Right atrium auricular region (tissue), 2 donors: Measurements from ENCODE around the gene RFTN1. TPM values are rescaled to one million over a fixed set of nuclear protein-coding genes. Genes with fewer than 3 reads are reported as not detected.

ENCODE experiments used
- DNase-seq: peaks from one replicate; pipeline ENCODE4 v3.0.0-alpha.2; 2019; ENCODE audit warnings: low spot score
- H3K27ac ChIP-seq, 2 donors: fragments of 200-600 bp; sonication (generic); 1 replicate in 1 of 2; 2 replicates in 1 of 2; pipeline ENCODE4 v1.5.1; 2016 to 2019
- H3K27me3 ChIP-seq, 2 donors: fragments of 200-600 bp; sonication (generic); one replicate each; pipeline versions ENCODE4 v1.5.1 to v1.6.0; 2017 to 2019
- H3K36me3 ChIP-seq: fragments of 200-600 bp; sonication (generic); one replicate; pipeline ENCODE4 v1.5.1; 2016
- H3K4me1 ChIP-seq, 2 donors: fragments of 200-600 bp; sonication (generic); one replicate each; pipeline versions ENCODE4 v1.5.1 to v1.6.0; 2017 to 2019
- H3K4me3 ChIP-seq, 2 donors: fragments of 200-600 bp; sonication (generic); 1 replicate in 1 of 2; 2 replicates in 1 of 2; pipeline ENCODE4 v1.5.1; 2017 to 2019; ENCODE audit warnings: mild to moderate bottlenecking in 1 of 2, moderate library complexity in 1 of 2
- H3K9me3 ChIP-seq, 2 donors: fragments of 200-600 bp; sonication (generic); one replicate each; pipeline ENCODE4 v1.5.1; 2019
- CTCF ChIP-seq, 2 donors: fragments of 200-600 bp; sonication (generic); IDR thresholded peaks; one replicate each; pipeline ENCODE4 v1.5.1; 2019; ENCODE audit warnings: antibody characterized with exemption in 2 of 2
- total RNA-seq, 2 donors: library from RNA; depleted of rRNA; stranded (reverse); fragments of >200 nt; gene quantifications; one replicate each; pipeline ENCODE4 v1.1.0, GENCODE V29; 2016

RFTN1 gene
- total RNA-seq, 2 donors from 2014 or later, result 15.9 to 33.6 TPM

- Histone ChIP-seq H3K4me1 (peaks cover 0 to 42% of the 10 kb centered on the region in 2 donors), H3K27me3 (no peaks in the 10 kb centered on the region), H3K27ac (no peak overlapping the region), H3K9me3 (no peaks in the 10 kb centered on the region), H3K4me3 (no peak overlapping the region), H3K36me3 (no peaks in the 10 kb centered on the region)
- TF ChIP-seq CTCF (IDR thresholded peaks at IDR 0.05), result no peak
- no peak for DNase-seq
Observed at GRCh38 chr3:16507578-16508242, 5.8 kb downstream of the RFTN1 start.

- DNase-seq, result no peak
- no peaks in the 10 kb centered on the region for H3K27me3 ChIP-seq
- H3K36me3 ChIP-seq, result no peaks in the 10 kb centered on the region
- H3K27ac ChIP-seq, result no peak overlapping the region
- no peak overlapping the region for H3K4me3 ChIP-seq
- H3K4me1 ChIP-seq, result peaks cover 0 to 41% of the 10 kb centered on the region in 2 donors
- TF ChIP-seq CTCF (IDR thresholded peaks at IDR 0.05), result no peak
- H3K9me3 ChIP-seq, result no peaks in the 10 kb centered on the region
Observed at GRCh38 chr3:16506884-16507577, 6.5 kb downstream of the RFTN1 start.

- Histone ChIP-seq H3K9me3 (no peaks in the 10 kb centered on the region), H3K27me3 (no peaks in the 10 kb centered on the region), H3K4me3 (no peak overlapping the region), H3K36me3 (no peaks in the 10 kb centered on the region), H3K27ac (no peak overlapping the region), H3K4me1 (peaks cover 0 to 35% of the 10 kb centered on the region in 2 donors)
- no peak for TF ChIP-seq CTCF (IDR thresholded peaks at IDR 0.05)
- no peak for DNase-seq
Observed at GRCh38 chr3:16506451-16506850, 7.0 kb downstream of the RFTN1 start.

- no peak for DNase-seq
- Histone ChIP-seq H3K4me1 (peaks cover 0 to 18% of the 10 kb centered on the region in 2 donors), H3K4me3 (no peak overlapping the region), H3K9me3 (no peaks in the 10 kb centered on the region), H3K27me3 (no peaks in the 10 kb centered on the region), H3K36me3 (no peaks in the 10 kb centered on the region), H3K27ac (no peak overlapping the region)
- no peak for TF ChIP-seq CTCF (IDR thresholded peaks at IDR 0.05)
Observed at GRCh38 chr3:16504692-16505091, 8.8 kb downstream of the RFTN1 start.

- no peaks in the 10 kb centered on the region for H3K36me3 ChIP-seq
- H3K4me1 ChIP-seq, result peaks cover 0 to 13% of the 10 kb centered on the region in 2 donors
- no peak for TF ChIP-seq CTCF (IDR thresholded peaks at IDR 0.05)
- DNase-seq, result no peak
- H3K9me3 ChIP-seq, result no peaks in the 10 kb centered on the region
- H3K27ac ChIP-seq, result no peak overlapping the region
- H3K4me3 ChIP-seq, result no peak overlapping the region
- H3K27me3 ChIP-seq, result no peaks in the 10 kb centered on the region
Observed at GRCh38 chr3:16504242-16504641, 9.3 kb downstream of the RFTN1 start.
